ENCODE results near the gene CTSD. TPM values are rescaled to one million over a fixed set of nuclear protein-coding genes. Genes with fewer than 3 reads are reported as not detected.
A peak's percentile ranks its signal among the peaks of the same experiment; 100 is the strongest.

The CTSD gene
- total RNA-seq, 3 donors from 2014 or later, result 244 to 694 (median 667) TPM

GRCh38 chr11:1782031-1782590 lies 18.4 kb upstream of the CTSD start:
- TF ChIP-seq POLR2A (IDR thresholded peaks at IDR 0.05), result no peak
- no peak for TF ChIP-seq CTCF (IDR thresholded peaks at IDR 0.05)
- TF ChIP-seq POLR2AphosphoS5 (IDR thresholded peaks at IDR 0.05), result no peak
- no peak for DNase-seq (ENCODE audit: low spot score in 2 of 2)
- no peak overlapping the region for H3K27ac ChIP-seq
- H3K27me3 ChIP-seq, result no peaks in the 10 kb centered on the region
- no peaks in the 10 kb centered on the region for H3K9me3 ChIP-seq
- H3K4me1 ChIP-seq, result no peaks in the 10 kb centered on the region
- no peaks in the 10 kb centered on the region for H3K36me3 ChIP-seq
- intact Hi-C loops (cut with DNase I; ENCODE audit: low total_unique reads), result no loop called here
- no peak overlapping the region for H3K4me3 ChIP-seq

GRCh38 chr11:1781593-1781975 lies 17.9 kb upstream of the CTSD start:
- H3K36me3 ChIP-seq, result no peaks in the 10 kb centered on the region

GRCh38 chr11:1780700-1781592 lies 17.2 kb upstream of the CTSD start:
- intact Hi-C loops (cut with DNase I; ENCODE audit: low total_unique reads), result no loop called here
- H3K4me3 ChIP-seq, result no peak overlapping the region
- no peak for TF ChIP-seq POLR2A (IDR thresholded peaks at IDR 0.05)
- no peak for TF ChIP-seq POLR2AphosphoS5 (IDR thresholded peaks at IDR 0.05)
- no peak for TF ChIP-seq CTCF (IDR thresholded peaks at IDR 0.05)
- no peak overlapping the region for H3K27ac ChIP-seq
- H3K36me3 ChIP-seq, result no peaks in the 10 kb centered on the region
- no peaks in the 10 kb centered on the region for H3K27me3 ChIP-seq
- DNase-seq (ENCODE audit: low spot score in 2 of 2), result peak in 1 of 2 donors; percentile 41
- H3K4me1 ChIP-seq, result no peaks in the 10 kb centered on the region
- peaks cover 0 to 9% of the 10 kb centered on the region in 2 donors for H3K9me3 ChIP-seq

More at GRCh38 chr11:1781593-1781975, 17.9 kb upstream of the CTSD start:
- Histone ChIP-seq H3K27me3 (no peaks in the 10 kb centered on the region), H3K27ac (no peak overlapping the region), H3K9me3 (peaks cover 0 to 5% of the 10 kb centered on the region in 2 donors), H3K4me1 (no peaks in the 10 kb centered on the region), H3K4me3 (no peak overlapping the region)
- no peak for DNase-seq (ENCODE audit: low spot score in 2 of 2)
- no peak for TF ChIP-seq CTCF (IDR thresholded peaks at IDR 0.05)
- no peak for TF ChIP-seq POLR2AphosphoS5 (IDR thresholded peaks at IDR 0.05)
- no peak for TF ChIP-seq POLR2A (IDR thresholded peaks at IDR 0.05)
- intact Hi-C loops (cut with DNase I; ENCODE audit: low total_unique reads), result no loop called here

GRCh38 chr11:1779806-1780699 lies 16.3 kb upstream of the CTSD start:
- intact Hi-C loops (cut with DNase I; ENCODE audit: low total_unique reads), result no loop called here
- TF ChIP-seq CTCF (IDR thresholded peaks at IDR 0.05), result no peak
- TF ChIP-seq POLR2A (IDR thresholded peaks at IDR 0.05), result no peak
- no peak for TF ChIP-seq POLR2AphosphoS5 (IDR thresholded peaks at IDR 0.05)
- H3K27ac ChIP-seq, result no peak overlapping the region
- peak in 1 of 2 donors; percentile 45 for DNase-seq (ENCODE audit: low spot score in 2 of 2)
- no peaks in the 10 kb centered on the region for H3K36me3 ChIP-seq
- peaks cover 0 to 9% of the 10 kb centered on the region in 2 donors for H3K9me3 ChIP-seq
- no peak overlapping the region for H3K4me3 ChIP-seq
- no peaks in the 10 kb centered on the region for H3K27me3 ChIP-seq
- no peaks in the 10 kb centered on the region for H3K4me1 ChIP-seq

All from breast epithelium (tissue), 4 donors.